Stimulated activated CD8-positive, alpha-beta memory T cell treated with anti-CD3 and anti-CD28 coated beads, Interleukin-4, amount 100 ng/mL, for 48 hours (primary cell): ENCODE results near the gene PSMA8.
A peak's percentile ranks its signal among the peaks of the same experiment; 100 is the strongest.
"Not testable (repeated sequence)": the region's sequence is repeated elsewhere in the genome, so short reads cannot be mapped to it uniquely, and the experiment has no call there.

ENCODE experiments used
- DNase-seq: peaks from one replicate; pipeline ENCODE4 v3.0.0-alpha.2; 2020

PSMA8 gene

DNA sequence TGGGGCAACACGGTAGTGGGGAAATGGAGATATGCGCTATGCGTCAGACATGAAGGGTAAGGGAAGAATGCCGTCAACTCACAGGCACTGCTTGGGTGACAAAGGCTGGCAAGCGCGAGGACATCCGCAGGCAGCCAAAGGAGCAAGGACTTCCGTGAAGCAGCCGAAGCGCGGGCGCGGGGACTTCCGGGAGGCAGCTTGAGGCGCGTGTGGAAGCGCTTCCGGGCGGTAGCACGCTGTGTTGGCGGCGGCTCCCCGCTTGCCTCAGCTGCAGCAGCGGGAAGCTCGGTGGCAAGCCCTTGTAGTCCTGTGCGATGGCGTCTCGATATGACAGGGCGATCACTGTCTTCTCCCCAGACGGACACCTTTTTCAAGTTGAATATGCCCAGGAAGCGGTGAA, at the start of gene PSMA8:
TSS of gene PSMA8 (plus strand) at position 218 of the 400 bp plus-strand sequence. CDS start at position 315, 97 bp downstream.
- DNase-seq = peak; percentile 47

DNA sequence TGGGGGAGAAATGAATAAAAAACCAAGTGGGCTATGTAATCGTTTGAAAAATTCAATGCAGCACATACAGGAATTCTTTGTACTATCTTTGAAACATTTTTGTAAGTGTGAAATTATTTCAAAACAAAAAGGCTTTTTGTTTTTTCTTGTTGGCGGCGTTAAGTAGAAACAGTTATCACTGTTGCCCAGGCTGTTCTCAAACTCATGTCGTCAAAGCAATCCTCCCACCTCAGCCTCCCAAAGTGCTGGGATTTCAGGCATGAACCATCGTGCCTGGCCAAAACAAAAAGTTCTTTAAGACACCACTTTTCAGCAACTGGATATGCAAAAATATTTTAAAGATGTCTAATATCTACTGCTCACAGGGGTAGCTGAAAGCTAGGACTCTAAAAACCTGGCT, 48.6 kb upstream of the PSMA8 start:
- DNase-seq = no peak

DNA sequence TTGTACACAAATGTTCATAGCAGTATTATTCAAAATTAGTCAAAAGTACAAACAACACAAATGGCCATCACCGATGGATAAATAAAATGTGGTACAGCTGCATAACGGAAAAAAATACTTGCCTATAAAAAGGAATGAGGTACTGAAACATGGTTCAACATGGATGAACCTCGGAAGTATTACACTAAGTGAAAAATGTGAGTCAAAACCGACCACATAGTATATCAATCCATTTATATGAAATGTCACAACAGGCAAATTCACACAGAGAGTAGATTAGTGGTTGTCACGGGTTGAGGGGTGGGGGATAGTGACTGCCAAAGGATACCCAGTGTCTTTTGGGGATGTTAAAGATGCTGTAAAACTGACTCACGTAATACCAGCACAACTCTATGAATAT, 46.7 kb upstream of the PSMA8 start:
- DNase-seq = no peak

DNA sequence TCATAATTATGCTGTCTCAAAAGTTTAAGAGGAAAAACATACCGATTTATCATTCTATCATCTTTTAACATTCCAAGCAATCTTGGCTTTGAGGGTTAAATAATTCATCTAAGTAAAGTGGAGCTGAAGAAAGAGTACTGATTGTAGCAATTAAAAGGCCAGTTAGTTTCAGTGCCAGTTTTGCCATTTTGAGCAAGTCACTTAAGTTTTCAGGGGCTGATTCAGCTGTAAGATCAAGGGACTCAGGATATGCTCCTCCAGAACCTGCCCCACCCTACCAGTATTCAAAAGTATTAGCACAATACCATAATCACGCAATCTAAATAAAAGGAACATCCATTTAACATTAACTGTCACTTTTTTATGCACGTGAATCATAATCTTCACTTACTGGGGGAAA, 45.2 kb upstream of the PSMA8 start:
- DNase-seq = no peak

DNA sequence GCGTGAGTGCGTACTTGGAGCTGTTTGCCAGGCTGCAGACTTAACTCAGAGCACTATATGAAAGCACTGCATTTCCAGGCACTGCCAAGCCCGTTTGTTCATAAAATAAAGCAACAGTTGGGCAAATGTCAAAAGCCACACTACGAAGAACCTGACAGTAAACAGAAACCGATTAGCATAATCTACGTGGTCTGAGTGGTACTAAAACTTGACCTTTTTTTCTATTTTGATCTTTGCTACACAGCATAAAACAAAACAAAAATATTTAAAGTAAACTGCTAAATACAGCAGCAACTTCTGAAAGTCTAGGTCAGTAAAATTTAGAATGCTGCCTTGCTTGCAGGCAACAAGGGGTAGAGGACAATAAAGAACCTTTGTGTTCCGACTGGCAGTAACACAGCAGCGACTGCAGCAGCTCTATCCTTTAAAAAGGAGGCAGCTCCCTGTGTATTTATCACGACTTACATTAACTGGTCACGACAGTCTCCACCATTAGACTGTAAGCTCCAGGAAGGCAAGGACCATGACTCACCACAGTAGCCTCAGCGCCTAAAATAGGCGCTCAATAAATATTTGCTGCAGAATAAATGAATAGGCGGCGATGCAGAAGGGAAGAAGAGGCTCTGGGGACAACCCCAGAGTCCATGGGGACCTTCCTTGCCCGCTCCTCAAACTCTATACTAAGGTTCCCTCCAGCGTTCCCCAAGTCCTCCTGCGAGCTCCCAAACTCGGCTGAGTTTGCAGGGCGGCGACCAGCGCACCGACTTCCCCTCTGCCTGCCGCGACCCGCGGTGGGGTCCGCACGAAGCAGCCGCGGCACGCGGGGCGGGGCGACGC, 44.2 kb upstream of the PSMA8 start:
- peak; percentile 26 for DNase-seq

DNA sequence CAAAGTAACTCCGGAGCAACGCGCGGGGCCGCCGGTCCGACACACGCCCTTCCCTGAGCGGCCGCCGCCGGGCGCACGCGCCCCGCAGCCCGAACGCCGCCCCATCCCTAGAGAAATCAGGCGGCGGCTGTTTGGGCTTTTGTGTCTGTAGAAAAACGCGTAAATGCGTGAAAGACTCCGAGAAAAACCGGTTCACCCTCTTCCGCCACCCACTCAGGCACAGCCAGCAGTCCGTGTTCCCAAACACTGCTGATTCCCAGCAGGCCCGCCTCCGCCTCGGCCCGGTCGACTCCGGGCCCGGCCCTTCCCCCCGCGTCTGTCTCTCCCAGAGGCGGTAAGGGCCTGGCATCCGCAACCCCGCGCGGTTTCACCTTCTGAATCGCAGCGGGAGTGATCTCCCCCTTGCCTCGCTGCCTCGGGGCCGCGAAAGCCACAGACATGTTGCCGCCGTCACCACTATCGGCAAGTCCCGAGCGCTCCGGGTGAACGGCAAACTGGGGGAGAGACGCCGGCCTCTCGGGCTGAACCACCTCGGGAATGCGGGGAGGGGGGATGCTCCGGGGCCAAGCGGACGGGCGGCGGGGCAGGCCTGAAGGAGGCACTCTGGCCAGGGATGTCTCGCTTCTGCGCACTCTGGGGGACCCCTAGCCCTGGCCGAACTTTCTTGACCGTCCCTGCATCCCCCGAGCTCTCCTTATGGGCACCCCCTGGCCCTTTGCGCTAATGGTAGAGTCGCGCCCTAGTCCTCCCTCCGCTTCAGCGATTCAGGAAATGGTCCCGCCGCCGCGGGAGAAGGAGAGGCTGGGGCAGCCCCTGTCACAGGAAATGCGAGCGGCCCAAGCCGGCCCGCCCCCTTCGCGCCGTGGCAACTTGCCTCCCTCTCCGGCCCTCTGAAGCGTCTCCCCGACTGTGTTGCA, 43.3 kb upstream of the PSMA8 start, which contains the start of gene SS18:
TSS of gene SS18 (minus strand) at position 484 of the 917 bp plus-strand sequence. CDS start at position 440, 44 bp downstream.
- peak; percentile 93 for DNase-seq

DNA sequence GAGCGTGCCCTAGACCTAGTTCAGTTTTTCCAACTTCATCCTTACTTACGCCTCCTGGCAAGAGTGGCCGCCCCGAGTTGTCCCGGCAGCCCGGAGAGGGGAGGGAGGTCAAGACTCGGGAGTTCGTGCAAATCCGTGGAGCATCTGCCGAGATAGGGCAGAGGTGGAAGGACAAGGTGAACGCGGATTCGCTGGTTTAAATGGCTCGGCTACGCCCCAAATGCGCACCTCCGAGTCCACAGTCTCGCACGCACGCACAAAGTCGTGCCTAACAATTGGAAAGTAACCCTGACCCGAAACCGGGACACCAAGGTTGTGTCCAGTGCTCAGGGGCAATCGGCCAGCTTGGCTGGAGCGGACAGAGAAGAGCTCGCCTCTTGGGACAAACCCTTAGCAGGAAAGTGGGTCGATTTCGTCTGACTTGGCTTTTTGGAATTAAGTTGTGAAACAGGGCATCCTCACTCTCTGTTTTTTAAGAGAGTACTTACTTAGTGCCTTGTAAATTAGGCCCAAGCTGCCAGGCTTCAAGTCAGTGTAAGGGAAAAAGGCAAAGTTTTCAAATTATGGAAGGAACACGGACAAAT, 42.5 kb upstream of the PSMA8 start:
- no peak for DNase-seq

DNA sequence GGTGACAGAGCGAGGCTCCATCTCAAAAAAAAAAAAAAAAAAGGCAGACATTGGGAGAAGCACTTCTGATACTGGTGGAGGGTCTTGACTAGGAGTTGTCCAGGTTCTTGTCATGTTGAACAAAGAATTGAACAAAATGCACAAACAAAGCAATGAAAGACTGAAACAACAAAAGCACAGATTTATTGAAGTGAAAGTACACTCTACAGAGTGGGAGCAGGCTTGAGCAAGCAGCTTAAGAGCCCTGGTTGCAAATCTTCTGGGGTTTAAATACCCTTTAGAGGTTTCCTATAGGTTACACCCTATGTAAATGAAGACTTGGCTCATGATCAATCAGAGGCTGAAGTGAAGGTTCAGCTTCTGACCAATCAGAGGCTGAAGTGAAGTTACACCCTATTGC, 36.8 kb upstream of the PSMA8 start:
- DNase-seq = no peak

DNA sequence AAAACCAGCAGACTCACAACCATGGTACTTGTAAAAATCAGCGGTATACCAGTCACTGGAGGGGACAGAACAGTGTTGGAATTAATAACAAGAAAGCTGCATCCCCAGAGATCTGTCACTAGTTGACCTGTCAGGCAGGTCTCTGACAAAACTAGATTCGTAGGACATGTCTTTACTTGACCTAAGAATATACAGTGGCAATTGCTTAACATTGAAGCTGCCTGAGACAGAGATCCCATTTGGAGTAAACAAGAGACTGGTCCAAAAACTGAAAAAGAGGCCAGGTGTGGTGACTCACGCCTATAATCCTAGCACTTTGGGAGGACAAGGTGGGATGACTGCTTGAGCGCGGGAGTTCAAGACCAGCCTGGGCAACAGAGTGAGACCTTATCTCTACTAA, 36.1 kb upstream of the PSMA8 start:
- DNase-seq = no peak

DNA sequence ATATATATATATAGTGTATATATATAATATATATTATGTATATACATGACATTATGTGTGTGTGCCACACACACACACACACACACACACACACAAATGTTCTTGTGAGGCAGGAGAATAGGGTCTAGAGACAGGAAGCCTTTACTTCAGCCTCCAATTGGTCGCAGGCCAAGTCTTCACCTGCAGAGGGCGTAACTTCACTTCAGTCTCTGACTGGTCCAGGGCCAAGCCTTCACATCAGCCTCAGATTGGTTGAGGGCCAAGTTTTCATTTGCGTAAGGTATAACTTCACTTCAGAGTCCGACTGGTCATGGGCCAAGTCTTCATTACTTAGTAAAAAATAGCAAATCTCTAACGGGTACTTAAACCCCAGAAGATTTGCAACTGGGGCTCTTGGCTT, 30.1 kb upstream of the PSMA8 start:
- DNase-seq = peak; percentile 71

DNA sequence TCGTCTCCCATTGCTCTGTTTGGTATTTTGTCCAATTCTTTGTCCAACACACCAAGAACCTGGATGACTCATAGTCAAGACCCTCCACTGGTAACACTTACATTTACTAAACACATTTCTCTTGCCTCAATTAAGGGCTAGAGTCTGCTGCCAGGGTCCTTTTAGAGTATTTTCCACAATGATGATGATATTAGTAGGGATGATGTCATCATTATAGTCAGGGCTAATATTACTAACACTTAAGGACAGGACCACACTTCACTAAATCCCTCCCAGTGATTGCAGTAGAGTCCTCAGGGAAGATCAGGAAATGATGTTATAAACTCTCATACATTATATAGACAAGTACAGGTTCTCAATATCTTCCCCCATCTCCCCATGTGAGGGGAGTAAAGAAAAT, 29.6 kb upstream of the PSMA8 start:
- no peak for DNase-seq

DNA sequence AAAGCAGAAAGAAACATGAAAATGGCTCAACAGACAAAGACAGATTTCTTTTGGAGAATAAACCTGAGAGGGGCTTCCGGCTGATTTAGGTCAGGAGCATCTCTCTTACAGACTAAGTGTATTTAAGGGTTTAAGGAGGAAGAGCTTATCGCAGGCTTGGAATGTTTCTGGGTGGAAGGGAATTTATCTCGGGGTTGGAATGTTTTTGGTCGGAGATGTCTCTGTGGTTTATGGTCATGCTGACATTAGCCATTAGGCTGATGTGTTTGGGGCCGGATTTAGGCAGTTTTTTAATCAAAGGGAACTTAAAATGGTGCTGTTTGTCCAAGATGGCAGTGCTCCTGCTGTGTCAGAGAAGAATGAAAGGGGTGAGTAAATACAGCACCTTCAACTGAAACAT, 14.4 kb upstream of the PSMA8 start:
- no peak for DNase-seq

DNA sequence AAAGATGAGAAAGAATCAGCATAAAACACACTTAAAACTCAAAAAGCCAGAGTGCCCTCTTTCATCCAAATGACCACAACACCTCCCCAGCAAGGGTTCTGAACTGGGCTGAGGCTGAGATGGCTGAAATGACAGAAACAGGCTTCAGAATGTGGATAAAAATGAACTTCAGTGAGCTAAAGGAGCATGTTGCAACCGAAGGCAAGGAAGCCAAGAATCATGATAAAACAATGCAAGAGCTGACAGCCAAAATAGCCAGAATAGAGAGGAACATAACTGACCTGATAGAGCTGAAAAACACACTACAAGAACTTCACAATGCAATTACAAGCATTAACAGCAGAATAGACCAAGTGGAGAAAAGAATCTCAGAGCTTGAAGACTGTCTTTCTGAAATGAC, 12.2 kb upstream of the PSMA8 start:
- DNase-seq = no peak

DNA sequence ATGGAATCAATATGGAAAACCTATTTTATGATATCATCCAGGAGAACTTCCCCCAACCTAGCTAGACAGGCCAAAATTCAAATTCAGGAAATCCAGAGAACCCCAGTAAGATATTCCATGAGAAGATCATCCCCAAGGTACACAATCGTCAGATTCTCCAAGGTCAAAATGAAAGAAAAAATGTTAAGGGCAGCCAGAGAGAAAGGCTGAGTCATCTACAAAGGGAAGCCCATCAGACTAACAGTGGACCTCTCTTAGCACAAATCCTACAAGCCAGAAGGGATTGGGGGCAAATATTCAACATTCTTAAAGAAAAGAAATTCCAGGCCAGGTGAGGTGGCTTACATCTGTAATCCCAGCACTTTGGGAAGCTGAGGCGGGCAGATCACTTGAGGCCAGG, 11.7 kb upstream of the PSMA8 start:
- not testable (repeated sequence) for DNase-seq

DNA sequence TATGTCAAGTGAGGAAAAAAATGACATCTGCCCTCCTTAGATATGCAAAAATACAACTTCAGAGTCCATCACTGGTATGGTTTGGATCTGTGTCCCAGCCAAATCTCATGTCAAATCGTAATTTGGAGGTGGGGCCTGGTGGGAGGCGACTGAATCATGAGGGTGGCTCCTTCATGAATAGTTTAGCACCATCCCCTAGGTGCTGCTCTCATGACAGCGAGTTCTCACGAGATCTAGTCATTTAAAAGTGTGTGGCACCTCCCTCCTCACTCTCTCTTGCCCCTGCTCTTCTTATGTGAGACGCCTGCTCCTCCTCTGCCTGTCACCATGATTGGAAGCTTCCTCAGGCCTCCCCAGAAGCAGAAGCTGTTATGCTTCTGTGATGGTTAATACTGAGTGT, 5.9 kb upstream of the PSMA8 start:
- DNase-seq = no peak

DNA sequence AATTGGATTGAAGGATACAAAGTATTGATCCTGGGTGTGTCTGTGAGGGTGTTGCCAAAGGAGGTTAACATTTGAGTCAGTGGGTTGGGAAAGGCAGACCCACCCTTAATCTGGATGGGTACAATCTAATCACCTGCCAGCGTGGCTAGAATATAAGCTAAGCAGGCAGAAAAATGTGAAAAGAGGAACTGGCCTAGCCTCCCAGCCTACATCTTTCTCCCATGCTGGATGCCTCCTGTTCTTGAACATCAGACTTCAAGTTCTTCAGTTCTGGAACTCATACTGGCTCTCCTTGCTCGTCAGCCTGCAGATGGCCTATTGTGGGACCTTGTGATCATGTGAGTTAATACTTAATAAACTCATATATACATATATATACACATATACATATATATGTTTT, 5.5 kb upstream of the PSMA8 start:
- not testable (repeated sequence) for DNase-seq

DNA sequence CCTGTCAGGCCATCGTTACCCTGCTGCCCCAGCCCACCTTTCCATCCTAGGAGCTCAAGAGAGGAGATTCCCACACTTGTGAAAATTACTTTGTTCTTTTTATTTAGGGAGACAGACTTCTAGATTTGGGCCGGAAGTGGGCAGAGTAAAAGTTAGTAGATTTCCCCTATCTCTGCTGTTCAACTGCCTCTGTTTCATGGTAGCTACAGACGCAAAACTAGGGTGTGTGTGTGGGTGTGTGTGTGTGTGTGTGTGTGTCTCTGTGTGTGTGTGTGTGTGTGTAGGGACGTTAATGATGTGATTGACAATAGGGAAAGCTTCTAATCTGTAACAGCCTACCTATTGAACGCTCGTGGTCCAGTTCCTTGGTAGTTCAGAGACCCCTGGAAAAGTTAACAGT, 438 bp downstream of the PSMA8 start:
- DNase-seq = no peak

DNA sequence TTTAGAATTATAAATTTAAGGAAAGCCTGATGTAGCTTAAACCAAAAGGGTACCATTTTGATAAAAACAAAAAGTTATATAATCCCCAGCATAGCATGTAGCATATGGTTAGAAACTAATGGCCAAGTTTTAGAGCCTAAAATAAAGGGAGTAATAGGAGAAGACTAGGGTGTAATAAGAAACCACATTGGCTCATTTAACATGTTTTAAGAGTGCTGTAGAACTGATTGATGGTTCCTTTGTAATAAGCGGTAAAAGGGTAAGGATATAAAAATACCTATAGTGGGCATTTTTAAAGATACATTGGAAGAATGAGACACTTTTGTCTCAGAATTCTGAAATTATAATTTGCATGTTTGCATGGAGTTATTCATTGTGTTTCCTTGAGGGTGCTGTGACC, 1.9 kb downstream of the PSMA8 start:
- no peak for DNase-seq

DNA sequence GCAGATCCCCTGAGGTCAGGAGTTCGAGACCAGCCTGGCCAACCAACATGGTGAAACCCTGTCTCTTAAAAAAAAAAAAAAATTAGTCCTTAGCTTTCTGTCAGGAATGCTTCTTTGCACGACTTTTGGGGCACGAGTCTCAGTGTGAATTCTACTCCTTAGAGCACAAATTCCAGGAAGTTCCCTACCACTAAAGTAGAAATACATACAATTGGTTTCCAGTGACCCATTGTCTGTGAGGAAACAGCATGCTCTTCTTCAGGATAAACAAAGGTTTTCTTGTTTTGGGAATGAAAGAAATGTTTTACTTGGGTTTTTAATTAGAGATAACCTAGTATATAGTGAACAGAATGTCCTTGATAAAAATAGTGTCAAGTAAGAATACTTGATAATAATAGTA, 23.7 kb downstream of the PSMA8 start:
- no peak for DNase-seq

DNA sequence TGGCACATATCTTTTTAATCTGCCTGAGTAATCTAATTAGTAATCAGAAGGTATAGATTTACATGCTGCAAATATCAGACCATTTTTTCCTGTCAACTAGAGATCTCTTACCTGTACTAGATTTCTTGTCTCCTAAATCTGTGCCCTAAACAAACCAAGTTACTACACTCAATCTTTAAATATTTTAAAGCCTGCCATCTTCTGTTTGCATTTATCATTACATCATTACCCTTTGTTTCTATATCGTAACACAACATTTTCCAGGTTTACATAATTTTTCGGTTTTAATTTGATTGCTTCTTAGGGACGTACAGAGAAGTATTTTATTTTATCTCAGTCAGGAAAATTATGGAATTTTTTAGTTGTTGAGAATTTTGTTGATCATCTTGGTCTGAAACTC, 25.7 kb downstream of the PSMA8 start:
- no peak for DNase-seq

DNA sequence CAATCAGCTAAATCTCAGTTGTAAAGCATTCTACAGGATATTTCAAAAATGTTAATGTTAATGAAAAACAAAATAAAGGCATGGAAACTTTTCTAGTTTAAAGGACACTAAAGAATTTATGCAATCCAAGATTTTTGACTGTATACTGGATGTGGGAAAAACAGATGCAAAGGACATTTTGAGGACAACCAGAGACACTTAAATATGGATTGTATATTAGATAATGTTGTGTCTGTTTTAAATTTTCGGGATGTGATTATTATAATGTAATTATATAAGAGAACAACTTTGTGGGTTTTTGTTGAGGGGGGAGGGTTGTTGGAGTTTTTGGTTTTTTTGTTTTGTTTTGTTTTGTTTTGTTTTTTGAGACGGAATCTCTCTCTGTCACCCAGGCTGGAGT, 30.9 kb downstream of the PSMA8 start:
- no peak for DNase-seq

DNA sequence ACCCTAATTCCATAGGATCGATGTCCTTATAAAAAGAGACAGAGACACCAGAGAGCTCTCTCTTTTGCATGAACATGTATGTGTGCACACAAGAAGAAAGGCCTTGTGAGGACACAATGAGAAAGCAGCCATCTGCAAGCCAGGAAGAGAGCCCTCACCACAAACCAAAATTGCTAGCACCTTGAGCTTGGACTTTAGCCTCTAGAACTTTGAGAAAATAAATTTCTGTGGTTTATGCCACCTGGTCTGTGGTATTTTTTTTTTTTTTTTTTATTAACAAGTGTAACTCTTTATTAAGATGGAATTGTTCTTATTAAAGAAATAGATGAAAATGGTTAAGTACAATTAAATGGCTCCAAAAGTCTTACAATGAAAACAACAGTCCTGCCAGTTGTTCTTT, 33.9 kb downstream of the PSMA8 start:
- not testable (repeated sequence) for DNase-seq

DNA sequence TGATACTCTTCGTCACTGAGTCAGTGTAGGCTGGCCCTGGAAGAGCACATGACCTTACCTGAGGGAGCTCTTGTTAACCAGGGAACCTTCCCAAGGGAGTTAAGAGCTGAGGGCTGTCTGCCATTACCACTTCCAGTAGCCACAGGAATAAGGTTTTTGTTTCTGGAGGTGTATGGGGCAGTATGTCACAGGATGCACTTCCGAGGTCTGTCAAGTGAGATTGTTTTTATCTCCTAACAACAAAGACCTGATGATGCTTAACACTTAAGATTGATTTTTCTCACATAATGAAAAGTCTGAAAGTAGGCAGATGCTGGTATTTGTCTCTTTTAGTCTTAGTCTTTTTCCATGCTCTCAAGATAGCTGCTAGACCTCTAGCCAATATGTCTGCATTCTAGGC, 41.8 kb downstream of the PSMA8 start:
- no peak for DNase-seq

DNA sequence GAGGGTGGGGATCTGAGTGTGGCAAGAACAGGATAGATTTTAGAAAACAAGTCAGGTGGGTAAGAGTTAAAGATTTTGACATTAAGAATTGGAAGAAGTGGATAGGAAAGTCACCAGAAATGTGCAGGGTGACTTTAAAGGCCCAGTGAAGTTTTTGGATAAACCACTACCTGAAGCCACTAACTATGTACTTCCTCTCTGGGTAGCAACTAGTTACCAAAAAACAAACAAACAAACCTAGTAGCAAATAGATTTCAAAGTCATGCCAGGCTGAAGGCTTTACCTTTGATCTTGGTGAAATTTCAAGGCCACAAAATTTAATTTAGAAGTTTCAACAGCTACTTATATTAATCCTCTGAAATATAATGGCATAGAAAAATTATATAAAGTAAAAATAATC, 42.5 kb downstream of the PSMA8 start:
- DNase-seq = no peak
